NCI-H1105 treated with DMSO at 0.1 percent for 48 hours (cell line): Measurements from ENCODE around the gene TEAD1.

ENCODE experiments used
- DNase-seq: peaks from one replicate; lab custom pipeline; 2025; lab: John Stamatoyannopoulos, UW

Gene TEAD1

GRCh38 chr11:12942157-12942556, 267.9 kb downstream of the TEAD1 start:
- DNase-seq: no peak

DNA sequence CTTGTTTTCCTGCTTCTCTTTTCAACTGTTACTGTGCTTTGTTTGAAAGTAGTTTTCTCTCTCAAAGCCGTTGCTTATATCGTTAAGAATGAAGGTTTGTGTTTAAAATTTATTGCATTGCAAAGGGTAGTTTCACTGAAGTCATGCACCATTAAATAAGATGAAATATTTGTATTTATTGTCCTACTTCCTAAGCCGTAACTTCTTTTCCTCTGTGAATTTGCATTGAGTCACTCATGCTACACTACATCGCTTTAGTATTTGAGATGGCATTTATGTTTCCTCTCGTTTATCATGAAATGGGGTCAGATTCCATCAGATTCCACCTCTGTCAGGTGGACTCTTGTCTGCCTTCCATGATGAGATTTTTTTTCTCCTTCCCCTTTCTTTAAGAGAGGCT, 269.1 kb downstream of the TEAD1 start:
- DNase-seq: no peak

DNA sequence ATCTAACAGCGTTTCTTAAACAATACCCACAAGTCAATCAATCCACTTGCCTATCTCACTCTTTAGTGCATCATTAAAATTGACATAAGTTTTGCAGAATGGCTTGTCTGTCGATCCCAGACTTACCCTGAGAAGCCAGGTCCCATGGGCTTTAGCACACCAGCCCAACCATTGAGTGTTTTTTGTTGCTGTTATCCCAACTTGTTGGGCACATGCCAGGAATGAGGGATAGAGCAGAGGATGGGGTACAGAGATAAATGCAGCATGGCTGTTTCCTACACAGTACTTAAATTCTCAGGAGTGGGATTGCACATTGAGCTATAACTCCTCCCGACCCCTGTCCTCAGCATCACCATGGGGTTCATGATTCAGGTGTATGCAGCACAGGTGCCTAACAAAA, 270.7 kb downstream of the TEAD1 start:
- DNase-seq: no peak

DNA sequence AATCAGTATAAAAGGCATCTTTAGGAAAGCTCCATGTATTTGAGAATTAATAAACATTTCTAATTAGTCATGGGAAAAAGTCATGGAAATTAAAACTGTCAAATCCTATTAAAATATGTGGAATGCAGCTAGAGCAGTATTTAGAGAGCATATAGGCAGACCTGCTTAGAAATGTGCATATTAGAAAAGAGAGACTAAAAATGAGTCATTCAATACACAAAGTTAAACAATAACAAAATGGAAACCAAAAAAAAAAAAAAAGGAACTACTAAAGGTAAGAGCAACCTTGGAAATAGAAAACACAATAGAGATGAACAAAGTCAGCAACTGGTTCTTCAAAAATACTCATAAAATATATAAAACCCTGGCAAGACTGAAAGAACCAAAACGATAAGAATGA, 275.2 kb downstream of the TEAD1 start:
- no peak for DNase-seq

DNA sequence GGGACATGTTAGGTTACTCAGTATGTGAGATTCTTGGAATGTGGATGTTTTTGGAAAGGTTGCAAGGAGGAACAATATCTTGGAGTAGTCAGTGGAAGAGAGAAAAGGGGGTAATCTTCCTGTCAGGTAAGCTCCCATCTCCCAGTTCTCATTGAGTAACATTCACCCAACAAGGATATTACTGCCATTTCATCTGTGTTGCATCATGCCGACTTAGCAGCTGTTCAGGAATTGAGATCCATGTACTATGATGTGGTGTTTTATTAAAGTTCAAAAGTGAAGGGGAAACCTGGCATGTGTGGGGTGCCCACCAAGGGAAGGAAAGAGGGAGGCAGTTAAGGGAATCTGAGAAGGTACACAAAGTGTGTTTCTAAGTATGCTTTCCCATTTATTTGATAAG, 276.4 kb downstream of the TEAD1 start:
- no peak for DNase-seq

DNA sequence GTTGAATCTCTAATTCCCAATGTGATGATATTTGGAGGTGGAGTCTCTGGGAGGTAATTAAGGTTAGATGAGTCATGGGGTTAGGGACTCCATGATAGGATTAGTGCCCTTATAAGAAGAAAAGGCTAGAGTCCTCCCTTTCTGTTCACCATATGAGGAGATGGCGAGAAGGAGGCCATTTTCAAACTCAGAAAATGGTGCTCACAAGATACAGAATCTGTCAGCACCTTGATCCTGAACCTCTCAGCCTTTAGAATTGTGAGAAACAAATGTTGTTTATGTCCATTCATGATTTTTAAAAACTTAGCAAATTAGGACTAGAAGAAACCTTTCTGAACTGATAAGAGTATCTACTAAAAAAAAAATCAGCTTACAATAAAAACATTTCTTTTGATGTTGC, 277.2 kb downstream of the TEAD1 start:
- DNase-seq: no peak

DNA sequence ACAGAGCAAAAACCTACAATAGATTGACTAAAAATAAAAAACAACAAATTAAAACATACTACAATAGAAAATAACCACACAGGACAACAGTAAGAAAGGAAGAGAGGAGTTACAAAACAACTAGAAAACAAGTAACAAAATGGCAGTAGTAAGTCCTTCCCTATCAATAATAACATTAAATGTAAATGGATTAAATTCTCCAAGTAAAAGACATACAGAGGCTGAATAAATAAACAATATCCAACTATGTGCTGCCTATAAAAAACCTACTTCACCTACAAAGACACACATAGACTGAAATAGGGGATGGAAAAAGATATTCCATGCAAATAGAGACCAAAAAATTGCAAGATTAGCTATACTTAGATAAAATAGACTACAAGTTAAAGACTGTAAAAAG, 277.9 kb downstream of the TEAD1 start:
- no peak for DNase-seq

DNA sequence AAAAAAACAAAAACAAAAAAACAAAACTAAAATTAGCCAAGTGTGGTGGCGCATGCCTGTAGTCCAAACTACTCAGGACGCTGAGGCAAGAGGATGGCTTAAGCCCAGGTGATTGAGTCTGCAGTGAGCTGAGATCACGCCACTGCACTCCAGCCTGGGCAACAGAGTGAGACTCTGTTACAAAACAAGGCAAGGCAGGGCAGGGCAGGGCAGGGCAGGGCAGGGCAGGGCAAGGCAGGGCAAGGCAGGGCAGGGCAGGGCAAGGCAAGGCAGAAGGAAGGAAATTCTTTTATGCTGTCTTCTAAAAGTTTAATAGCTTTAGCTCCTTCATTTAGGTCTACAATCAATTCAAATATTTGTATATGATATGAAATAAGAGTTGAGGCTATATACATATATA, 284.8 kb downstream of the TEAD1 start:
- DNase-seq: no peak

GRCh38 chr11:12961615-12962014, 287.4 kb downstream of the TEAD1 start:
- DNase-seq: peak; percentile 56

DNA sequence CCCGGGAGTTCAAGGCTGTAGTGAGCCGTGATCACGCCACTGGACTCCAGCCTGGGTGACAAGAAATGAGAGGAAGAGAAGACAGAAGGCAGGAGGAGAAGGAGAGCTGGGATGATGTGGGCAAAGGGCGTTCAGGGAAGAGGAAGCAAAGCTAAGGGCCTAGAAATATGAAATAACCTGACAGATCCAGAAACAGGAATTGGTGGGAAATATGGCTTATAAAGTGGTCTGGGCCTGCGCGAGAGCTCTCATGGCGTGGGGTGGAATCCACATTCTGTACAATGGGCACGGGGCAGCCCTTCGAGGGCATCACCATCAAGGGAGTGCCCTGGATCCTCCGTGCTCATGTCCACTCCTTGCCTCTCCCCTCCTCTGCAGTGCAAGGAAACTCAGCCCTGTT, 288.1 kb downstream of the TEAD1 start:
- DNase-seq: no peak

DNA sequence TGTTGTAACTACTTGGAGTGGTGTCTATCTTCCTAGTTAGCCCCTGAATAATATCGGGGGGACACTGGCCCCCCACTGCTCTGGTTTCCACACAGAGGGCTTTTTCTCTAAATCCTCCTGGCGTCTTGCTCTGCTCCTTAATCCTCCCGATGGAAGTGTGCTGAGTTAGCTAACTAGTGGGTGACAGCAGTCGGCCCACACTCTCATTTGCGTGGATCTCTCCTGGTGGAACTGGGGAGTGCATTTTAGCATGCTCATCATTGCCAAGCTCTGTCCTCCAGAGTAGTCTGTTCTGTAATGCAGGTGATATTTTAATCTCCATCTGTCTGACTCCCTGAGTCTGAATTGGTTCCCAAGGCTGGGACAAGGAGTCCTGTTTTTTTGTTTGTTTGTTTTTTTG, 288.8 kb downstream of the TEAD1 start:
- DNase-seq: no peak

DNA sequence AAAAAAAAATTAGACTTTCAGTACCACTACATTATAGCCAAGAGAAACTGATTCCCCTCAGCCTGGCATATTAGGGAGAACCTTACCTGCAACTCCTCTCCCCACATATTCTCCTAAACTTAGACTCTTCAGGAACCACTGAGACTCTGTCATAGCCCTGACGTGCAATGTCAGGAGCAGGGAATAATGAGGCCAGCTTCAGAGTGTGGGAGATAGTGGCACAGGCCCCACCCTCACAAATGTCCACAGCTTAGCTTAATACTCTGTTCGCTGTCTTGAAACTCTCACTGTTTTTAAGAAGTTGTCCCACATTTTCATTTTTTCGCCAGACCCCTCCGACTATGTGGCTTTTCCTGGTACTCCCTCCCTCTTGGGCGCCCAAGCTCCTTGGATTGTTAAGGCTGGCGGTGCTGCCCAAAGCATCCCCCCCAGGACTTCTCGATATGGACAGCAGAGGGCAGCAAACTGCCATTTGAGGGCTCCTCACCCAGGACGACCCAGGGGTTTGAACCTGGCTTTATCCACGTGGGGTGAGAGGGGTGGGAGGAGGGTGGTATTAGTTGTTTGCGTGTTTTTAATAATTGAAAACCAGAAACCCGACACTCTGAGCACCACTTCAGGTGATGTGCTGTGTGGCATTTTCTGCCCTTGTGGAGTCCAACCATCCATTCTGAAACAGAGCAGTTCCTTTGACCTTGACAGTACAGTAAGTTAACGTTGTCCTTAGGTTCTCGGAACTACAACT, 289.7 kb downstream of the TEAD1 start:
- peak; percentile 54 for DNase-seq

GRCh38 chr11:12964650-12965049, 290.4 kb downstream of the TEAD1 start:
- DNase-seq: no peak

GRCh38 chr11:12966002-12966401, 291.8 kb downstream of the TEAD1 start:
- DNase-seq: no peak

DNA sequence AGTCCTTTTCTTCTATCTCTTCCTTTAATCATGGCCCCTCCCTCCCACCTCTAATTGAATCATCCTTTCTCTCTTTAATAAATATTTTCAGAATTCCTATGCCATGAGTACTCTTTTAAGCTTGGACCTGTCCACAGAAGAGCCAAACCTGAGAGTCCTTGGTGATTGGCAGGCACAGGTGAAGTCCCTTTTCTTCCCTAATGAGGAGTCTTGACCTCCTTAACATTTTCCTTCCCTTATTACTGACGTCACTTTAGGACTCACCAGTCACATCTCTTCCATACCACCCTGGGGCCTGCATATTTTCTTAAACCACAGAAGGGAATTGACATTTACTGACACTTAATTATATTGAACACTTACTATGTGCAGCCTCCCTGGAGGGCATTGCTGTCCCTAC, 293.9 kb downstream of the TEAD1 start:
- no peak for DNase-seq

DNA sequence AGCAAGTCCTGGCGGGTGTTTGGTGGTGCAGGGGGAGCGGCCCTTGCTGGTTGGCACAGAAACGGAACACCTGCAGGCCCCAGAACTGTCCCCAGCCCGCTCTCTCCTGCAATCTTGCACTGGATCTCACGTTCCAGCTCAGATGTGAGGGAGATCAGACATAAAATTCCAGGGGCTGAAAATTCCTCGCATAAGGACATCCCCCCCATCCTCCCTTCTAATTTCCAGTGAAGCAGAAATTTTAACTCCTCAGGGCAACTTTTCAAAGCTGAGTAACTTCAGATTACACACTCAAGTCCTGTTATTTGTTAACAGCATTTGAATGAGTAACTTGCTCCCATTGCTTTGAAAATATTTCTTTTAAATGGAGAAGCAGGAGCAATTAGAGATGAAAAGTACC, 294.6 kb downstream of the TEAD1 start:
- no peak for DNase-seq

GRCh38 chr11:12971955-12972354, 297.7 kb downstream of the TEAD1 start:
- DNase-seq: no peak

GRCh38 chr11:12973528-12974181, 299.4 kb downstream of the TEAD1 start:
- DNase-seq: peak; percentile 17

GRCh38 chr11:12975195-12975594, 301.0 kb downstream of the TEAD1 start:
- no peak for DNase-seq

DNA sequence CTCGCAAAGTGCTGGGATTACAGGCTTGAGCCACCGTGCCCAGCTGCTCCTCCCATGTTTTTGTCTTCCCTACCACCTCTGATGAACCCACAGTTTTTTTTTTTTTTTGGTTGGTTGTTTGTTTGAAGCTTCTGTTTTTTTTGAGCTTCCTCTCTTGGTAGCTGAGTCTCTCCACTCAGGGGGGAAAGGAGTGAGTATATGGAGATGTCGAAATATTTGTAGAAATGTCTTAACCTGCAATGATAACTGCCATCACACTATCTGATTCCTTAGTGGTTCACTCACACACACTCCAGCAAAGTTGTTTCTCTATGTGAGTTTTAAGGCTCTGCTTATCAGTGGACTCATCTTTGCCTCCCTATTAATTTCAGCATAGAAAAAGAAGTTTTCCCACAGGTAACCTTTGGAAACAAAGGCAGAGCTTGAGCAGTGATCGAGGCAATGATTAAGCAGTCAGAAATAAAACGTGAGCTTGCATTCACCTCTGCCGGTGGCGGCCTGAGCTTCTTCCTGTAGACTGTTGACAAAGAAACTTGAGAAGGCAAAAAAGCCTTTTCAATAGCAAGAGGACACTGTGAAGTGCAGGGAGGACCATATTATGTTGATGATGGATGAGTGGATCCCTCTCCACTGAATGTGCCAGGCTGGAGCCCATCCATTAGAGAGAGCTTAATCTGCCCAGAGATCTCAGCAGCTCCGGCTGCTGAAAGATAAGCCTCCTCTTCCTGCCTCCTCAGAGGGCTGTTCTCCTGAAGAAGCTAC, 305.9 kb downstream of the TEAD1 start:
- DNase-seq: peak; percentile 71

DNA sequence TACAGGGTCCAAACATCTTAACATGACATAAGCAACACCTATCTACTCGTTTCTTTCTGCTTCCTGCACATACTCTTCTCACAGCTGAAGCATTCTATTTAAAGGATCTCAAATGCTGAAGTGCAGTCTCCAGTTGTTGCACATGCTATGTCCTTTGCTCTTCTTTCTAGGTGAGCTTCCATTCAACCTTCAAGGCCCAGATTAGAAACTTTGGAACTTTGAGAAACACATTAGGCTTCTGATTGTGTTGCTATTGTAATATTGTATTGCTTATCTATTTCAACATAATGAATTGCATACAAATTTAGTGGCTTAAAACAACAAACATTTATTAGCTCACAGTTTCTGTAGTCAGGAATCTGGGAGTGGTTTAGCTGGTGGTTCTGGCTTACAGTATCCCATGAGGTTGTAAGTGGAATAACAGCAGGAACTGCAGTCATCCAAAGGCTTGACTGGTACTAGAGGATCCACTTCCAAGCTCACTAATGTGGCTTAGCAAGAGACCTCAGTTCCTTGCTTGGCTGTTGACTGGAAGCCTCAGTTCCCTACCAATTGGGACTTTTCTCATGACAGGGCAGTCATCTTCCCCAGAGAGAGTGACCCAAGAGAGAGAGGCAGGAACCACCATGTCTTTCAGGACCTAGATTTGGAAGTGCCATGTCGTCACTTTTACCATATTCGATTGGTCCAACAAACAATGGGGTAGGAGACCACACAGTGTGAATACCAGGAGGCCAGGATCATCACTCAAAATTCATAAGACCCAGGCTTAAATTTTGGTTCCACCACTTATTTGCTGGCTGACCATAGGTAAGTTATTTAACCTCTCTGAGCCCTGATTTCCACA, 307.7 kb downstream of the TEAD1 start:
- no peak for DNase-seq

DNA sequence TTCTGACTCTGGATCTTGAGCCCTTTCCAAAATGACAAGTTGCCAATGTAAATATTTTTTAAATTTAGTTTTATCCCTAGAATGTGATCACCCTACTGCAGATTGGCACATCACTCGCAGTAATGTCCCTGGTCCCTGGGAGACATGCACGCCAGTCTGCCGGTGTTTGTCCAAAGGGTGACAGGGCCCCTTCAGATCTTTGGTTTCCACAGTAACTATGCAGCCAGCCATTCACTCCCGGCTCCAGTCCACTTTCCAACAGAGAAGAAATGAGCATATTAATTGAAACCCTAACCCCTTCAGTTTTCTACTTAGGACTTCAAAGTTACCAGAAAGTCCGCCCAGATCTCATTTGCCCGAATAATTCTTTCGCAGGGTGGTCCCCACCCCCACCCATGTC, 309.1 kb downstream of the TEAD1 start:
- DNase-seq: no peak
